Measurements from ENCODE around the gene CARD6. TPM values are rescaled to one million over a fixed set of nuclear protein-coding genes. Genes with fewer than 3 reads are reported as not detected.

The CARD6 gene
- total RNA-seq, 1 donor from 2014 or later: 24.1 TPM

- H3K36me3 ChIP-seq: peaks cover 78% of the 10 kb centered on the region
- intact Hi-C loops (cut with DNase I): no loop called here
Measured at GRCh38 chr5:40828021-40828631, 13.0 kb upstream of the CARD6 start.

GRCh38 chr5:40828690-40829661, 12.2 kb upstream of the CARD6 start:
- Histone ChIP-seq H3K27ac (no peak overlapping the region), H3K4me1 (peaks cover 15% of the 10 kb centered on the region), H3K9me3 (no peaks in the 10 kb centered on the region), H3K36me3 (peaks cover 87% of the 10 kb centered on the region), H3K27me3 (no peaks in the 10 kb centered on the region), H3K4me3 (no peak overlapping the region)
- intact Hi-C loops (cut with DNase I): no loop called here
- ATAC-seq: no peak
- no peak for TF ChIP-seq CTCF (IDR thresholded peaks at IDR 0.05)
- no peak for DNase-seq

More at GRCh38 chr5:40828021-40828631, 13.0 kb upstream of the CARD6 start:
- no peak overlapping the region for H3K4me3 ChIP-seq
- no peak for DNase-seq
- H3K27ac ChIP-seq: no peak overlapping the region
- no peak for TF ChIP-seq CTCF (IDR thresholded peaks at IDR 0.05)
- H3K9me3 ChIP-seq: no peaks in the 10 kb centered on the region
- H3K27me3 ChIP-seq: no peaks in the 10 kb centered on the region
- H3K4me1 ChIP-seq: peaks cover 7% of the 10 kb centered on the region
- ATAC-seq: no peak

- H3K36me3 ChIP-seq: peaks cover 87% of the 10 kb centered on the region
- no peak overlapping the region for H3K27ac ChIP-seq
- H3K9me3 ChIP-seq: no peaks in the 10 kb centered on the region
- intact Hi-C loops (cut with DNase I): no loop called here
- TF ChIP-seq CTCF (IDR thresholded peaks at IDR 0.05): no peak
- H3K4me1 ChIP-seq: peaks cover 15% of the 10 kb centered on the region
- DNase-seq: no peak
- no peaks in the 10 kb centered on the region for H3K27me3 ChIP-seq
- no peak for ATAC-seq
- no peak overlapping the region for H3K4me3 ChIP-seq
Measured at GRCh38 chr5:40829748-40830533, 11.2 kb upstream of the CARD6 start.

- H3K36me3 ChIP-seq: peaks cover 74% of the 10 kb centered on the region
- H3K4me3 ChIP-seq: no peak overlapping the region
- no peaks in the 10 kb centered on the region for H3K9me3 ChIP-seq
- no peaks in the 10 kb centered on the region for H3K27me3 ChIP-seq
- TF ChIP-seq CTCF (IDR thresholded peaks at IDR 0.05): no peak
- DNase-seq (no peak), ATAC-seq (no peak)
- intact Hi-C loops (cut with DNase I): no loop called here
- H3K27ac ChIP-seq: no peak overlapping the region
- H3K4me1 ChIP-seq: peaks cover 22% of the 10 kb centered on the region
Measured at GRCh38 chr5:40831346-40832210, 9.6 kb upstream of the CARD6 start.

GRCh38 chr5:40832345-40832744, 8.8 kb upstream of the CARD6 start:
- intact Hi-C loops (cut with DNase I): no loop called here

More at GRCh38 chr5:40832345-40832744, 8.8 kb upstream of the CARD6 start:
- ATAC-seq (no peak), DNase-seq (no peak)
- no peak for TF ChIP-seq CTCF (IDR thresholded peaks at IDR 0.05)
- Histone ChIP-seq H3K36me3 (peaks cover 66% of the 10 kb centered on the region), H3K27me3 (no peaks in the 10 kb centered on the region), H3K9me3 (no peaks in the 10 kb centered on the region), H3K4me3 (no peak overlapping the region), H3K4me1 (peaks cover 23% of the 10 kb centered on the region), H3K27ac (no peak overlapping the region)

Measured in upper lobe of right lung (tissue), 1 donor.